ENCODE results near the gene DUSP16. TPM values are rescaled to one million over a fixed set of nuclear protein-coding genes. Genes with fewer than 3 reads are reported as not detected.
A peak's percentile ranks its signal among the peaks of the same experiment; 100 is the strongest.

DUSP16 gene
- polyA plus RNA-seq, 1 donor from 2014 or later, result 42.5 TPM

DNA sequence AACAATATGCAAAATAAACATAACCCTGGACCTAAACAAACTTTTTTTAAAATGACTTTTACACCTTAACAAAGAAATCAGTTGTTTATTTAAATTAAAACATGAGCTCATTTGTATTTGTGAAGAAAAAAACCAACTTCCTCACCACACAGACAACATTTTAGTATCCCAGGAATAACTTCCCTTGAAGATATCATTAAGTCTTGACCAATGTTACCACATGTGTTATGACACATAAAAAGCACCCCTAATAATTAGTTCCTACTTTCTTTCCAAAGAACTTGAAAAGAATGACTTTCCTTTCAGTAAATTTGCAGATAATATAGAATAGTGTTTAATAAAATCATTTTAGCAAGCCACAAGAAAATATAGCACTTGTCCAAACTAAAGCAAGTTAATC, 42.4 kb downstream of the DUSP16 start:
- TF ChIP-seq EP300 (conservative IDR thresholded peaks at IDR 0.05; ENCODE audit: poor library complexity, severe bottlenecking), result no peak
- no peak for TF ChIP-seq POLR2AphosphoS5 (IDR thresholded peaks at IDR 0.05)
- TF ChIP-seq SMC3 (conservative IDR thresholded peaks at IDR 0.05; ENCODE audit: poor library complexity), result no peak
- no peak for TF ChIP-seq RAD21 (conservative IDR thresholded peaks at IDR 0.05)
- TF ChIP-seq, protein P1, sequence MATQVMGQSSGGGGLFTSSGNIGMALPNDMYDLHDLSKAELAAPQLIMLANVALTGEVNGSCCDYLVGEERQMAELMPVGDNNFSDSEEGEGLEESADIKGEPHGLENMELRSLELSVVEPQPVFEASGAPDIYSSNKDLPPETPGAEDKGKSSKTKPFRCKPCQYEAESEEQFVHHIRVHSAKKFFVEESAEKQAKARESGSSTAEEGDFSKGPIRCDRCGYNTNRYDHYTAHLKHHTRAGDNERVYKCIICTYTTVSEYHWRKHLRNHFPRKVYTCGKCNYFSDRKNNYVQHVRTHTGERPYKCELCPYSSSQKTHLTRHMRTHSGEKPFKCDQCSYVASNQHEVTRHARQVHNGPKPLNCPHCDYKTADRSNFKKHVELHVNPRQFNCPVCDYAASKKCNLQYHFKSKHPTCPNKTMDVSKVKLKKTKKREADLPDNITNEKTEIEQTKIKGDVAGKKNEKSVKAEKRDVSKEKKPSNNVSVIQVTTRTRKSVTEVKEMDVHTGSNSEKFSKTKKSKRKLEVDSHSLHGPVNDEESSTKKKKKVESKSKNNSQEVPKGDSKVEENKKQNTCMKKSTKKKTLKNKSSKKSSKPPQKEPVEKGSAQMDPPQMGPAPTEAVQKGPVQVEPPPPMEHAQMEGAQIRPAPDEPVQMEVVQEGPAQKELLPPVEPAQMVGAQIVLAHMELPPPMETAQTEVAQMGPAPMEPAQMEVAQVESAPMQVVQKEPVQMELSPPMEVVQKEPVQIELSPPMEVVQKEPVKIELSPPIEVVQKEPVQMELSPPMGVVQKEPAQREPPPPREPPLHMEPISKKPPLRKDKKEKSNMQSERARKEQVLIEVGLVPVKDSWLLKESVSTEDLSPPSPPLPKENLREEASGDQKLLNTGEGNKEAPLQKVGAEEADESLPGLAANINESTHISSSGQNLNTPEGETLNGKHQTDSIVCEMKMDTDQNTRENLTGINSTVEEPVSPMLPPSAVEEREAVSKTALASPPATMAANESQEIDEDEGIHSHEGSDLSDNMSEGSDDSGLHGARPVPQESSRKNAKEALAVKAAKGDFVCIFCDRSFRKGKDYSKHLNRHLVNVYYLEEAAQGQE (IDR thresholded peaks at IDR 0.05; ENCODE audit: borderline replicate concordance), result no peak
- Histone ChIP-seq H4K20me1 (ENCODE audit: insufficient read depth) (no peaks in the 10 kb centered on the region), H3K9ac (ENCODE audit: low read length) (peak overlapping the region; percentile 74), H3K27me3 (ENCODE audit: insufficient read depth, low read depth, low read length) (no peaks in the 10 kb centered on the region), H3K9me3 (ENCODE audit: low read length) (no peaks in the 10 kb centered on the region), H3K4me3 (ENCODE audit: low read length) (peak overlapping the region; percentile 67), H2AFZ (ENCODE audit: low read depth, low read length) (no peak overlapping the region), H3K36me3 (ENCODE audit: insufficient read depth, low read length) (no peaks in the 10 kb centered on the region), H3K9me2 (ENCODE audit: insufficient read depth, low read length) (no peaks in the 10 kb centered on the region), H3F3A (ENCODE audit: insufficient read depth, low read length, poor library complexity, severe bottlenecking) (no peaks in the 10 kb centered on the region), H3K27ac (ENCODE audit: low read length) (peak overlapping the region; percentile 82), H3K79me2 (replicated peaks; ENCODE audit: insufficient read depth, low read length) (peaks cover 49% of the 10 kb centered on the region), H3K4me2 (ENCODE audit: low read length) (peak overlapping the region; percentile 85)

DNA sequence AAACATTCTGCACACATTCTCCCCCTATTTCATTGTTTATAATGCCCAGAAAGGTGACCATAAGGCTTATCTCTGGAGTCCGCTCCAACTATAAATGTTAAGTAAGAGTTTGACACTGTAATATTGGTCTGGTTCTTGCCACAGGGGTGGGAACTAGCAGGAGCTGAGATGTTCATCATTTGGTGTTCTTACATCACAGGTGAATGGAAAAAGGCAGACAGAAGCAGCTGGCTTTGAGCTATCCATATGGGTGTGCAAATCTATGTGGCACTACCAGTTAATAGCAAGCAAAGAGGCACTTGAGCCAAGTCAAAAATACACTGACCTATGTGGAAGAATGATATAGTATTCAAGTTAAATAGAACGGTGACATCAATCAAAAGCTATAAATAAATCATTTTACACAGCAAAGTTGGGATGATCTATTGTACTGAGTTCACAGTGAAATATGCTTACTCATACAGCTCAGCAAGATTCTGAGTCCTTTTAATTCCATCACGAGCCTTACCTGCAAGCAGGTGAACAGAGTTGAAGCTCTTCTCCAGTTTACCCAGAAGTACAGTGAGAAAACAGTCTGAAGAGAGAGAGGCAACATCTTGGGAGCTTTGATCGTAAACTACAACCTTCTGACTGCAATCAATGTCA, 43.2 kb downstream of the DUSP16 start:
- no peak overlapping the region for H2AFZ ChIP-seq (ENCODE audit: low read depth, low read length)
- no peaks in the 10 kb centered on the region for H3F3A ChIP-seq (ENCODE audit: insufficient read depth, low read length, poor library complexity, severe bottlenecking)
- H3K27ac ChIP-seq (ENCODE audit: low read length), result peak overlapping the region; percentile 82
- no peaks in the 10 kb centered on the region for H4K20me1 ChIP-seq (ENCODE audit: insufficient read depth)
- H3K9ac ChIP-seq (ENCODE audit: low read length), result peak overlapping the region; percentile 74
- no peaks in the 10 kb centered on the region for H3K9me2 ChIP-seq (ENCODE audit: insufficient read depth, low read length)
- no peaks in the 10 kb centered on the region for H3K36me3 ChIP-seq (ENCODE audit: insufficient read depth, low read length)
- H3K4me2 ChIP-seq (ENCODE audit: low read length), result peak overlapping the region; percentile 85
- H3K9me3 ChIP-seq (ENCODE audit: low read length), result no peaks in the 10 kb centered on the region
- no peaks in the 10 kb centered on the region for H3K27me3 ChIP-seq (ENCODE audit: insufficient read depth, low read depth, low read length)
- peak overlapping the region; percentile 67 for H3K4me3 ChIP-seq (ENCODE audit: low read length)
- H3K79me2 ChIP-seq (replicated peaks; ENCODE audit: insufficient read depth, low read length), result peaks cover 49% of the 10 kb centered on the region
- TF ChIP-seq POLR2AphosphoS5 (IDR thresholded peaks at IDR 0.05) (no peak), EP300 (conservative IDR thresholded peaks at IDR 0.05; ENCODE audit: poor library complexity, severe bottlenecking) (no peak), EZH2 (IDR thresholded peaks at IDR 0.05; ENCODE audit: borderline replicate concordance, insufficient read depth, low read length, poor library complexity, severe bottlenecking) (no peak), TAF1 (IDR thresholded peaks at IDR 0.05; ENCODE audit: low read depth) (no peak), RAD21 (conservative IDR thresholded peaks at IDR 0.05) (no peak), MXI1 (conservative IDR thresholded peaks at IDR 0.05; ENCODE audit: poor library complexity, severe bottlenecking) (no peak), SMC3 (conservative IDR thresholded peaks at IDR 0.05; ENCODE audit: poor library complexity) (no peak)
- TF ChIP-seq, protein P1 (IDR thresholded peaks at IDR 0.05; ENCODE audit: borderline replicate concordance), result no peak
- TF ChIP-seq, protein P2, sequence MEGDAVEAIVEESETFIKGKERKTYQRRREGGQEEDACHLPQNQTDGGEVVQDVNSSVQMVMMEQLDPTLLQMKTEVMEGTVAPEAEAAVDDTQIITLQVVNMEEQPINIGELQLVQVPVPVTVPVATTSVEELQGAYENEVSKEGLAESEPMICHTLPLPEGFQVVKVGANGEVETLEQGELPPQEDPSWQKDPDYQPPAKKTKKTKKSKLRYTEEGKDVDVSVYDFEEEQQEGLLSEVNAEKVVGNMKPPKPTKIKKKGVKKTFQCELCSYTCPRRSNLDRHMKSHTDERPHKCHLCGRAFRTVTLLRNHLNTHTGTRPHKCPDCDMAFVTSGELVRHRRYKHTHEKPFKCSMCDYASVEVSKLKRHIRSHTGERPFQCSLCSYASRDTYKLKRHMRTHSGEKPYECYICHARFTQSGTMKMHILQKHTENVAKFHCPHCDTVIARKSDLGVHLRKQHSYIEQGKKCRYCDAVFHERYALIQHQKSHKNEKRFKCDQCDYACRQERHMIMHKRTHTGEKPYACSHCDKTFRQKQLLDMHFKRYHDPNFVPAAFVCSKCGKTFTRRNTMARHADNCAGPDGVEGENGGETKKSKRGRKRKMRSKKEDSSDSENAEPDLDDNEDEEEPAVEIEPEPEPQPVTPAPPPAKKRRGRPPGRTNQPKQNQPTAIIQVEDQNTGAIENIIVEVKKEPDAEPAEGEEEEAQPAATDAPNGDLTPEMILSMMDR (IDR thresholded peaks at IDR 0.05; ENCODE audit: poor library complexity, severe bottlenecking), result no peak

All from neural cell (in vitro differentiated cells).